Measurements from ENCODE around the gene WDFY4. TPM values are rescaled to one million over a fixed set of nuclear protein-coding genes. Genes with fewer than 3 reads are reported as not detected.

Gene WDFY4
- total and polyA plus RNA-seq, 9 of the 15 experiments (the other 6 are each of a cell fraction or from before 2014, with no cell fraction given): 0.01 to 0.02 (median 0.01) TPM; not detected in 6

DNA sequence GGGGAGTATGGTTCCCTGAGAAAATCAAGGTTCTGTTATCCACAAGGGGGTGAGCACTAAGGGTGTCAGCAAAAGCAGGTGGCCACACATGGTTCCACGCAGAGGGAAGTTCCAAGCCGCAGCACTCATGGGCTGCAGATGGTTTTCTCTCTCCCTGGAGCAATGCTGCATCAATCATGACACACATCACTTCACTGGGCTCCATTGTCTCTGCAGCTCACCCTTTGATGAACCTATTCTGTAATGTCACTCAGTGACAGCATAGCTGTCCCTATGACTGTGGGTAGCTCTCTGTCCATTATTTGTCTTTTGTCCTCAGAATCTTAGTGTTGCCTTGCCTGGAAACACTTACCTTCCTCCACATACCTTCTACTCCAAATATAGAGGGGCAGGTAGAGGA, 220.2 kb downstream of the WDFY4 start:
- 0% methylated on average over 2 of the region's 2 CpGs for WGBS (ENCODE audit: insufficient coverage, low coverage, missing lambda C conversion rate)
- no peak for FAIRE-seq
- Histone ChIP-seq H2AFZ (ENCODE audit: low read depth, low read length) (no peak overlapping the region), H3K4me1 (replicated peaks in 1 of 2; ENCODE audit: control insufficient read depth in 2 of 2, insufficient read depth in 2 of 2, low read length in 2 of 2) (no peaks in the 10 kb centered on the region), H3K4me2 (ENCODE audit: insufficient read depth, low read length) (no peak overlapping the region), H3K27me3 (ENCODE audit: control insufficient read depth in 2 of 2, insufficient read depth in 2 of 2, low read length in 2 of 2) (peaks cover 2 to 21% of the 10 kb centered on the region in 2 experiments; a peak in 2 of 5 replicates), H4K20me1 (replicated peaks; ENCODE audit: control insufficient read depth, insufficient read depth, low read length) (no peaks in the 10 kb centered on the region), H3K9me3 (replicated peaks; ENCODE audit: control insufficient read depth, insufficient read depth, low read depth, low read length) (no peaks in the 10 kb centered on the region), H3K9ac (ENCODE audit: insufficient read depth in 1 of 2, low read depth in 2 of 2, low read length in 2 of 2) (no peak overlapping the region), H3K36me3 (ENCODE audit: control insufficient read depth, insufficient read depth, low read length) (no peaks in the 10 kb centered on the region), H3K4me3 (no peak overlapping the region), H3K9me1 (ENCODE audit: control insufficient read depth, insufficient read depth, low read length) (no peaks in the 10 kb centered on the region), H3K27ac (ENCODE audit: extremely low read depth, low read depth, low read length) (no peak overlapping the region), H3K79me2 (ENCODE audit: control insufficient read depth, insufficient read depth, low read length) (no peaks in the 10 kb centered on the region)
- BruUV-seq (replicated peaks): no TSS peak
- intact Hi-C loops (cut with micrococcal nuclease) (no loop called here), in situ Hi-C loops (cut with MboI) (no loop called here)
- ChIA-PET CTCF (ENCODE audit: low intra/inter-chr PET ratio) (no interaction called here), POLR2A (no interaction called here)
- no peak for TF ChIP-seq ZFP30 (CRISPR knock-in tag; IDR thresholded peaks at IDR 0.05; ENCODE audit: borderline replicate concordance)
- no peak for TF ChIP-seq ARHGAP35 (IDR thresholded peaks at IDR 0.05; ENCODE audit: partially characterized antibody)
- no peak for TF ChIP-seq CREM (IDR thresholded peaks at IDR 0.05; ENCODE audit: low read depth)
- no peak for ATAC-seq
- DNase-seq (ENCODE audit: extremely low read depth in 1 of 4, low spot score in 3 of 4): no peak

DNA sequence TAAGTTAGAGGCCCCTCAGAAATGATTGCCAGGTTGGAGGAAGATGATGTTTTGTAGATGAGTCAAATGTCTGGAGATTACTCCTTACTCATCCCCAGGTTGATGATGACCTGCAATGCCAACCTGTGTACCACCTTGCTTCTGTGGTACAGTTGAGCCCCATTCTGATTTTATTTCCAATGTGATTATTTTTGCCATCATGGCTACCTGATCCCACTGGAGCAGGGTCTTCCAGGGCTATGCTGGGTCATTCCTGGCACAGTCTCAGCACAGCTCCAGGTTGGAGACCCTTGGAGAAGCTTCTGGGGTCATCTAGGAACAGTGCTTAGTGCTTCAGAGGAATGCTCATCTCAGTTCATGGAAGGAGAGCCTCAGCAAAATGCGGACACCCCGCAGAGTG, 220.6 kb downstream of the WDFY4 start:
- intact Hi-C loops (cut with micrococcal nuclease): no loop called here
- WGBS (ENCODE audit: insufficient coverage, low coverage, missing lambda C conversion rate): 2% methylated on average over 2 of the region's 2 CpGs
- no peak for TF ChIP-seq CHD1 (IDR thresholded peaks at IDR 0.05; ENCODE audit: low read length)
- TF ChIP-seq KLF1 (tag; IDR thresholded peaks at IDR 0.05): no peak
- TF ChIP-seq MEIS2 (IDR thresholded peaks at IDR 0.05; ENCODE audit: partially characterized antibody): no peak
- TF ChIP-seq, protein P1, sequence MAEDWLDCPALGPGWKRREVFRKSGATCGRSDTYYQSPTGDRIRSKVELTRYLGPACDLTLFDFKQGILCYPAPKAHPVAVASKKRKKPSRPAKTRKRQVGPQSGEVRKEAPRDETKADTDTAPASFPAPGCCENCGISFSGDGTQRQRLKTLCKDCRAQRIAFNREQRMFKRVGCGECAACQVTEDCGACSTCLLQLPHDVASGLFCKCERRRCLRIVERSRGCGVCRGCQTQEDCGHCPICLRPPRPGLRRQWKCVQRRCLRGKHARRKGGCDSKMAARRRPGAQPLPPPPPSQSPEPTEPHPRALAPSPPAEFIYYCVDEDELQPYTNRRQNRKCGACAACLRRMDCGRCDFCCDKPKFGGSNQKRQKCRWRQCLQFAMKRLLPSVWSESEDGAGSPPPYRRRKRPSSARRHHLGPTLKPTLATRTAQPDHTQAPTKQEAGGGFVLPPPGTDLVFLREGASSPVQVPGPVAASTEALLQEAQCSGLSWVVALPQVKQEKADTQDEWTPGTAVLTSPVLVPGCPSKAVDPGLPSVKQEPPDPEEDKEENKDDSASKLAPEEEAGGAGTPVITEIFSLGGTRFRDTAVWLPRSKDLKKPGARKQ (CRISPR knock-in tag; IDR thresholded peaks at IDR 0.05): no peak
- TF ChIP-seq, protein P2, sequence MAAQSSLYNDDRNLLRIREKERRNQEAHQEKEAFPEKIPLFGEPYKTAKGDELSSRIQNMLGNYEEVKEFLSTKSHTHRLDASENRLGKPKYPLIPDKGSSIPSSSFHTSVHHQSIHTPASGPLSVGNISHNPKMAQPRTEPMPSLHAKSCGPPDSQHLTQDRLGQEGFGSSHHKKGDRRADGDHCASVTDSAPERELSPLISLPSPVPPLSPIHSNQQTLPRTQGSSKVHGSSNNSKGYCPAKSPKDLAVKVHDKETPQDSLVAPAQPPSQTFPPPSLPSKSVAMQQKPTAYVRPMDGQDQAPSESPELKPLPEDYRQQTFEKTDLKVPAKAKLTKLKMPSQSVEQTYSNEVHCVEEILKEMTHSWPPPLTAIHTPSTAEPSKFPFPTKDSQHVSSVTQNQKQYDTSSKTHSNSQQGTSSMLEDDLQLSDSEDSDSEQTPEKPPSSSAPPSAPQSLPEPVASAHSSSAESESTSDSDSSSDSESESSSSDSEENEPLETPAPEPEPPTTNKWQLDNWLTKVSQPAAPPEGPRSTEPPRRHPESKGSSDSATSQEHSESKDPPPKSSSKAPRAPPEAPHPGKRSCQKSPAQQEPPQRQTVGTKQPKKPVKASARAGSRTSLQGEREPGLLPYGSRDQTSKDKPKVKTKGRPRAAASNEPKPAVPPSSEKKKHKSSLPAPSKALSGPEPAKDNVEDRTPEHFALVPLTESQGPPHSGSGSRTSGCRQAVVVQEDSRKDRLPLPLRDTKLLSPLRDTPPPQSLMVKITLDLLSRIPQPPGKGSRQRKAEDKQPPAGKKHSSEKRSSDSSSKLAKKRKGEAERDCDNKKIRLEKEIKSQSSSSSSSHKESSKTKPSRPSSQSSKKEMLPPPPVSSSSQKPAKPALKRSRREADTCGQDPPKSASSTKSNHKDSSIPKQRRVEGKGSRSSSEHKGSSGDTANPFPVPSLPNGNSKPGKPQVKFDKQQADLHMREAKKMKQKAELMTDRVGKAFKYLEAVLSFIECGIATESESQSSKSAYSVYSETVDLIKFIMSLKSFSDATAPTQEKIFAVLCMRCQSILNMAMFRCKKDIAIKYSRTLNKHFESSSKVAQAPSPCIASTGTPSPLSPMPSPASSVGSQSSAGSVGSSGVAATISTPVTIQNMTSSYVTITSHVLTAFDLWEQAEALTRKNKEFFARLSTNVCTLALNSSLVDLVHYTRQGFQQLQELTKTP (IDR thresholded peaks at IDR 0.05; ENCODE audit: low read depth in 1 of 2, partially characterized antibody in 2 of 2): no peak
- no peak for TF ChIP-seq MYC (IDR thresholded peaks at IDR 0.05; ENCODE audit: low read depth, low read length)
- TF ChIP-seq MYC (CRISPR knock-in tag; IDR thresholded peaks at IDR 0.05; ENCODE audit: borderline replicate concordance, low read depth): no peak
- TF ChIP-seq SMARCA4 (IDR thresholded peaks at IDR 0.05): no peak
- no peak for TF ChIP-seq TCFL5 (CRISPR knock-in tag; conservative IDR thresholded peaks at IDR 0.05)

More for the DNA sequence above, 220.6 kb downstream of the WDFY4 start:
- H3K79me2 ChIP-seq (ENCODE audit: control insufficient read depth, insufficient read depth, low read length): no peaks in the 10 kb centered on the region
- H4K20me1 ChIP-seq (replicated peaks; ENCODE audit: control insufficient read depth, insufficient read depth, low read length): no peaks in the 10 kb centered on the region
- H3K4me3 ChIP-seq: no peak overlapping the region
- no TSS peak for BruUV-seq (replicated peaks)
- no peak for ATAC-seq
- H3K4me1 ChIP-seq (replicated peaks in 1 of 2; ENCODE audit: control insufficient read depth in 2 of 2, insufficient read depth in 2 of 2, low read length in 2 of 2): no peaks in the 10 kb centered on the region
- H2AFZ ChIP-seq (ENCODE audit: low read depth, low read length): no peak overlapping the region
- no peaks in the 10 kb centered on the region for H3K9me3 ChIP-seq (replicated peaks; ENCODE audit: control insufficient read depth, insufficient read depth, low read depth, low read length)
- peaks cover under 1% of the 10 kb centered on the region for H3K9me1 ChIP-seq (ENCODE audit: control insufficient read depth, insufficient read depth, low read length)
- no peak overlapping the region for H3K9ac ChIP-seq (ENCODE audit: insufficient read depth in 1 of 2, low read depth in 2 of 2, low read length in 2 of 2)
- ChIA-PET CTCF (ENCODE audit: low intra/inter-chr PET ratio) (no interaction called here), POLR2A (interaction anchor here (0.5 kb wide), 1 partner anchor 114 kb away, joined by 4 read pairs; no protein-coding TSS in a partner anchor)
- no peaks in the 10 kb centered on the region for H3K36me3 ChIP-seq (ENCODE audit: control insufficient read depth, insufficient read depth, low read length)
- in situ Hi-C loops (cut with MboI): no loop called here
- peaks cover 2 to 21% of the 10 kb centered on the region in 2 experiments; a peak in 2 of 5 replicates for H3K27me3 ChIP-seq (ENCODE audit: control insufficient read depth in 2 of 2, insufficient read depth in 2 of 2, low read length in 2 of 2)
- no peak overlapping the region for H3K4me2 ChIP-seq (ENCODE audit: insufficient read depth, low read length)
- FAIRE-seq: no peak
- DNase-seq (ENCODE audit: extremely low read depth in 1 of 4, low spot score in 3 of 4): no peak
- H3K27ac ChIP-seq (ENCODE audit: extremely low read depth, low read depth, low read length): no peak overlapping the region
